Prostate gland (tissue), 2 donors: ENCODE measurements around the gene PCYOX1L. TPM values are rescaled to one million over a fixed set of nuclear protein-coding genes. Genes with fewer than 3 reads are reported as not detected.

Experiments
- DNase-seq: peaks from one replicate; pipeline ENCODE4 v3.0.0-alpha.2; 2019; ENCODE audit warnings: low spot score
- H3K27ac ChIP-seq, 2 donors: fragments of 200-600 bp; sonication (generic); 2 replicates each; pipeline ENCODE4 v1.5.1; 2017 to 2019
- H3K27me3 ChIP-seq: fragments of 200-600 bp; sonication (generic); replicated peaks from 2 replicates; pipeline ENCODE4 v1.5.1; 2019; ENCODE audit not compliant: insufficient read depth
- H3K36me3 ChIP-seq, 2 donors: fragments of 200-600 bp; sonication (generic); 1 replicate in 1 of 2; 2 replicates in 1 of 2; pipeline versions ENCODE4 v1.5.1 to v1.8.1; 2017 to 2019
- H3K4me1 ChIP-seq: fragments of 200-600 bp; sonication (generic); replicated peaks from 2 replicates; pipeline ENCODE4 v1.5.1; 2019
- H3K4me3 ChIP-seq, 2 donors: fragments of 200-600 bp; sonication (generic); 2 replicates each; pipeline ENCODE4 v1.5.1; 2017 to 2019
- H3K9me3 ChIP-seq: fragments of 200-600 bp; sonication (generic); 2 replicates; pipeline ENCODE4 v1.5.1; 2017
- POLR2A ChIP-seq: fragments of 450-650 bp; IDR thresholded peaks from one replicate; pipeline ENCODE4 v1.6.1; 2016; ENCODE audit warnings: antibody characterized with exemption, mild to moderate bottlenecking
- POLR2AphosphoS5 ChIP-seq: sonication (generic); formaldehyde crosslinking; IDR thresholded peaks from one replicate; pipeline ENCODE4 v1.6.1; 2017; ENCODE audit warnings: antibody characterized with exemption
- WGBS: methylation state at CpG from one replicate; pipeline ENCODE4 v1.1.5; 2018; 5-methylcytosine and 5-hydroxymethylcytosine counted together
- intact Hi-C: fragments of 100-400 bp; cut with DNase I; formaldehyde crosslinking; loops from one replicate; pipeline ENCODE4 v1.14.2; 2022
- total RNA-seq, 2 donors: library from RNA; depleted of rRNA; stranded (reverse); fragments of >200 nt; gene quantifications; one replicate each; pipeline ENCODE4 v1.1.0, GENCODE V29; 2016
- TF ChIP-seq, protein P1 (sequence below), 4 experiments: fragments of 200-600 bp in 2 of 4; fragments of 450-650 bp in 2 of 4; sonication (generic) in 2 of 4; IDR thresholded peaks; 1 replicate in 3 of 4; 2 replicates in 1 of 4; pipeline ENCODE4 v1.5.1; 2016 to 2019; ENCODE audit warnings: antibody characterized with exemption in 4 of 4, mild to moderate bottlenecking in 2 of 4, moderate library complexity in 2 of 4

The PCYOX1L gene
- total RNA-seq, 2 donors from 2014 or later = 7.7 to 20.7 TPM

DNA sequence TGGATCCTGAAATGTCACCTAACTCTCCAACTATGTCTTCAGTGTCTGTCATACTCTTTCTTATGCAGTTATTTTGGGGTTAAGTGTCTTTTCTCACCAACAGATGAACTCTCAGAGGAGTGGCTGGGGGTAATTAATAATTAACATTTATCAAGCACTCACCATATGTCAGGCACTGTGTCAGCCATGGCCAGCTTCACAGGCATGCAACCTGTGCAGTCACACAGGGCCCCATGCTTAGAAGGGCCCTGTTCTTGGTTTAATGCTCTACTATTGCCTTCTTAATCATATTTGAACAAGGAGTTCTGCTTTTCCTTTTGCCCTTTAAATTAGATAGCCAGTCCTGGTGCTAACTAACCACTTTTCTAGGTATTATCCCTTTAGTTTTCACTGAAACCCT is 16.0 kb upstream of the PCYOX1L start:
- Histone ChIP-seq H3K27me3 (no peaks in the 10 kb centered on the region), H3K36me3 (no peaks in the 10 kb centered on the region), H3K4me3 (no peak overlapping the region), H3K4me1 (no peaks in the 10 kb centered on the region), H3K27ac (no peak overlapping the region), H3K9me3 (no peaks in the 10 kb centered on the region)
- DNase-seq = no peak
- no peak for TF ChIP-seq POLR2AphosphoS5
- TF ChIP-seq, protein P1, sequence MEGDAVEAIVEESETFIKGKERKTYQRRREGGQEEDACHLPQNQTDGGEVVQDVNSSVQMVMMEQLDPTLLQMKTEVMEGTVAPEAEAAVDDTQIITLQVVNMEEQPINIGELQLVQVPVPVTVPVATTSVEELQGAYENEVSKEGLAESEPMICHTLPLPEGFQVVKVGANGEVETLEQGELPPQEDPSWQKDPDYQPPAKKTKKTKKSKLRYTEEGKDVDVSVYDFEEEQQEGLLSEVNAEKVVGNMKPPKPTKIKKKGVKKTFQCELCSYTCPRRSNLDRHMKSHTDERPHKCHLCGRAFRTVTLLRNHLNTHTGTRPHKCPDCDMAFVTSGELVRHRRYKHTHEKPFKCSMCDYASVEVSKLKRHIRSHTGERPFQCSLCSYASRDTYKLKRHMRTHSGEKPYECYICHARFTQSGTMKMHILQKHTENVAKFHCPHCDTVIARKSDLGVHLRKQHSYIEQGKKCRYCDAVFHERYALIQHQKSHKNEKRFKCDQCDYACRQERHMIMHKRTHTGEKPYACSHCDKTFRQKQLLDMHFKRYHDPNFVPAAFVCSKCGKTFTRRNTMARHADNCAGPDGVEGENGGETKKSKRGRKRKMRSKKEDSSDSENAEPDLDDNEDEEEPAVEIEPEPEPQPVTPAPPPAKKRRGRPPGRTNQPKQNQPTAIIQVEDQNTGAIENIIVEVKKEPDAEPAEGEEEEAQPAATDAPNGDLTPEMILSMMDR (IDR thresholded peaks at IDR 0.05) = no peak
- TF ChIP-seq POLR2A = no peak
- intact Hi-C loops = no loop called here

DNA sequence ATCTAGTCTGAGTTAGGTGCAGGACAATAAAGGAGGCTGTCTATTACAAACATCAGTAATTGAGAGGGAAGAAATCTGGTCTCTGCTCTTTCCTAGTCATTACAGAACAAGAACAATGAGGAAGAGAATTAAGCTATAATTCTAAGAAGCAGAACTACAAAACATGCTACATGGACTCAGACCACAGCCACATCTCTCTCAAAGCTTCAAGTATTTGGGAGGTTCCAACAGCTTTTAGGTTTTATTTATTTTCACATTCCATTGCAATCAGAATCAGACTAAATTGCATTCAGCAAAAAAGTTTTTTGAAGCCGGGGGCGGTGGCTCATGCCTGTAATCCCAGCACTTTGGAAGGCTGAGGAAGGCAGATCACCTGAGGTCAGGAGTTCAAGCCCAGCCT is 13.7 kb upstream of the PCYOX1L start:
- DNase-seq = no peak
- Histone ChIP-seq H3K36me3 (peaks cover 0 to 8% of the 10 kb centered on the region in 2 donors), H3K4me3 (no peak overlapping the region), H3K4me1 (no peaks in the 10 kb centered on the region), H3K27ac (no peak overlapping the region), H3K9me3 (no peaks in the 10 kb centered on the region), H3K27me3 (no peaks in the 10 kb centered on the region)
- intact Hi-C loops = no loop called here
- TF ChIP-seq POLR2A = no peak
- no peak for TF ChIP-seq POLR2AphosphoS5
- TF ChIP-seq, protein P1 (IDR thresholded peaks at IDR 0.05) = no peak
- WGBS = 93% methylated on average over 2 of the region's 2 CpGs

DNA sequence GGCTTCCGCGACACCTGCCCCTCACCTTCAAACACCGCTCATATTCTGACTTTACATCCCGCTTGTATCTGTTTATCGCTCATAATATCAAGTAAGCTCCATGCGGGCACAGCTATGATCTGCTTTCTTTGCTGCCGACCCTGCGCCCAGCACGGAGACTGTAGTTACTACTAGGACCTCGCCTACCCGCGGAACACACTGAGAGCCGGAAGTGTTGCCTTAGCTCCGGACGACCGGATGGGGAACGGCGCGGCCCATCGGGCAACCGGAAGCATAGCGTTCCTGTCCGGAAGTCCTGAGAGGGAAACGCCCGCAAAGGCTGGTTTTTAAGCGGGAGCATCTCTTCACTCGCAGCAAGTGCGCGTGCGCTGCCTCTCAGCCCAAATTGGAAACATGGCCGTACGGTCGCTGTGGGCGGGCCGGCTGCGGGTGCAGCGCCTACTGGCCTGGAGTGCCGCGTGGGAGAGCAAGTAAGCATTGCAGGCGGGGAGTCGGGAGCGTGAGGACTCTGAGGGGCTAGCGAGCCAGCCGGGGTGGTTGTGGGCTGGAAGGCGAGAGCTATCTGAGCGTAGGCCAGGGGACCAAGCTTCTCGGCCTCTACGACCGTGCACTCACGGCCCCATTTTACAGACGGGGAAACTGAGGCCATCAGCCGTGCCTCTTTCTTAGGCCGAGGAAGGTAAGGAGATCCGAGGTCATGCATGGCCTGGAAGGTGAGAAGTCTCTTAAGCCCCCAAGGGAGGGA is 12.5 kb upstream of the PCYOX1L start, which contains the start of gene GRPEL2:
TSS of gene GRPEL2 (plus strand) at position 353 of the 745 bp plus-strand sequence. CDS start at position 394, 41 bp downstream.
- under 1% methylated on average over 54 of the region's 54 CpGs for WGBS
- peak; percentile 96 for TF ChIP-seq POLR2AphosphoS5
- TF ChIP-seq, protein P1 (IDR thresholded peaks at IDR 0.05) = peak in 1 of 4 experiments; percentile 8
- TF ChIP-seq POLR2A = peak; percentile 57
- intact Hi-C loops = no loop called here

DNA sequence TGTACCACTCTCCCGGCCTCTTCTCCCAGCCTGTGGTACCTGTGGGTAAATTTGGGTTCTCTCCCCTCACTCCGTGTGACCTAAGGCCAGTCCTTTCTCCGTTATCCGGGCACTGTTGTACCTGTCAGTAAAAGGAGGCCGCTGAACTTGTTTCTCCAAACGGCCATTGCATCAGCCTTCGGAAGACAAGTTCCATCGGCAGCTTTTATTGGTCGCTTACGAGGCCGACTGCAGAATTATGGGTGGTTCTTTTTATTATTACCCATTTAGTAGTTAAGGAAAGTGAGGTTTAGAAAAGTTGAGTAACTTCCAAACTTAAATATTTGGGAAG is 12.0 kb upstream of the PCYOX1L start:
- no peaks in the 10 kb centered on the region for H3K9me3 ChIP-seq
- H3K36me3 ChIP-seq = peaks cover under 1 to 18% of the 10 kb centered on the region in 2 donors
- peak overlapping the region; percentile 53 to 65 for H3K27ac ChIP-seq
- TF ChIP-seq POLR2A (no peak), POLR2AphosphoS5 (no peak)
- TF ChIP-seq, protein P1 (IDR thresholded peaks at IDR 0.05) = no peak
- 1% methylated on average over 11 of the region's 11 CpGs for WGBS
- intact Hi-C loops = no loop called here
- peak overlapping the region; percentile 46 to 69 for H3K4me3 ChIP-seq
- H3K4me1 ChIP-seq = no peaks in the 10 kb centered on the region
- no peaks in the 10 kb centered on the region for H3K27me3 ChIP-seq
- no peak for DNase-seq

More for the DNA sequence above, 12.5 kb upstream of the PCYOX1L start, which contains the start of gene GRPEL2:
- H3K36me3 ChIP-seq = peaks cover 0 to 18% of the 10 kb centered on the region in 2 donors
- no peaks in the 10 kb centered on the region for H3K27me3 ChIP-seq
- H3K4me3 ChIP-seq = peak within 1 kb of the TSS; percentile 46 to 69
- H3K27ac ChIP-seq = peak within 1 kb of the TSS; percentile 53 to 65
- no peaks in the 10 kb centered on the region for H3K9me3 ChIP-seq
- DNase-seq = peak; percentile 92
- H3K4me1 ChIP-seq = no peaks in the 10 kb centered on the region

DNA sequence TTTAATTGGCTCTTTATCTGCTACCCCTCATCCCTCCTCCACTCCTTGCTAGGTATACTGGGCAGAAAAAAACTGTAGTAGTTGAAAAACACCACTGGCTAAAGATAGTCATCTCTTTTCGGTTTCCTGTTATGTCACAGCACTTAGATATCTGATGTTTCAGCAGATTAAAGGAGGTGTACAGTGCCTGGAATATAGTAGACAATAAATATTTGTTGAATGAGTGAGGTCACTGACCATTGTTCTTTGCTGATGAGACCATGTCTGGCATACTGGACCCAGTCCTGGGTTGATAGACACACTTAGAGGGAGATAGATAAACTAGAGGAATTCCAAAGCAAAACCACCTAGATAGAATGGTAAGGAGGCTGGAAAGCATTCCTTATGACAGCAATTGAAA is 9.3 kb upstream of the PCYOX1L start:
- DNase-seq = no peak

More for the DNA sequence above, 9.3 kb upstream of the PCYOX1L start:
- H3K4me1 ChIP-seq = no peaks in the 10 kb centered on the region
- TF ChIP-seq POLR2AphosphoS5 (no peak), POLR2A (no peak)
- TF ChIP-seq, protein P1 (IDR thresholded peaks at IDR 0.05) = no peak
- 68% methylated on average over 1 of the region's 1 CpG for WGBS
- intact Hi-C loops = no loop called here
- H3K4me3 ChIP-seq = no peak overlapping the region
- no peaks in the 10 kb centered on the region for H3K9me3 ChIP-seq
- H3K36me3 ChIP-seq = peaks cover 5 to 18% of the 10 kb centered on the region in 2 donors
- no peaks in the 10 kb centered on the region for H3K27me3 ChIP-seq
- H3K27ac ChIP-seq = no peak overlapping the region
